Endodermal cell (in vitro differentiated cells): Measurements from ENCODE around the gene PIWIL1. TPM values are rescaled to one million over a fixed set of nuclear protein-coding genes. Genes with fewer than 3 reads are reported as not detected.
A peak's percentile ranks its signal among the peaks of the same experiment; 100 is the strongest.

ENCODE experiments used
- DNase-seq: peaks from one replicate; pipeline ENCODE4 v3.0.0-alpha.2; 2017
- H3K27ac ChIP-seq: 2 replicates; pipeline ENCODE4 v1.5.1; 2013; ENCODE audit warnings: mild to moderate bottlenecking, low read depth, low read length, moderate library complexity
- H3K27me3 ChIP-seq: 2 replicates; pipeline ENCODE4 v1.6.1; 2013; ENCODE audit warnings: mild to moderate bottlenecking, low read length, moderate library complexity; ENCODE audit not compliant: insufficient read depth, control insufficient read depth, poor library complexity, severe bottlenecking
- H3K36me3 ChIP-seq: 2 replicates; pipeline ENCODE4 v1.7.0; 2013; ENCODE audit warnings: mild to moderate bottlenecking, low read length, moderate library complexity; ENCODE audit not compliant: control insufficient read depth, insufficient read depth
- H3K4me1 ChIP-seq: one replicate; pipeline ENCODE4 v1.7.0; 2013; ENCODE audit warnings: low read length; ENCODE audit not compliant: control insufficient read depth, insufficient read depth
- H3K4me3 ChIP-seq: 2 replicates; pipeline ENCODE4 v1.5.1; 2013; ENCODE audit warnings: mild to moderate bottlenecking, low read length, moderate library complexity
- H3K9ac ChIP-seq: 2 replicates; pipeline ENCODE4 v1.6.1; 2013; ENCODE audit warnings: mild to moderate bottlenecking, low read length, moderate library complexity; ENCODE audit not compliant: poor library complexity, severe bottlenecking; ENCODE audit errors: extremely low read depth
- H3K9me3 ChIP-seq: 2 replicates; pipeline ENCODE4 v1.6.1; 2013; ENCODE audit warnings: mild to moderate bottlenecking, low read length, moderate library complexity; ENCODE audit not compliant: control insufficient read depth
- H3K27ac Mint-ChIP-seq: 2 replicates; pipeline ENCODE4 v1.8.0; 2020; ENCODE audit warnings: mixed read lengths
- H3K27me3 Mint-ChIP-seq: 2 replicates; pipeline ENCODE4 v1.8.0; 2021; ENCODE audit warnings: mild to moderate bottlenecking, mixed read lengths; ENCODE audit not compliant: insufficient read depth
- H3K36me3 Mint-ChIP-seq: 2 replicates; pipeline ENCODE4 v1.8.0; 2020; ENCODE audit warnings: low read depth, mixed read lengths
- H3K4me1 Mint-ChIP-seq: 2 replicates; pipeline ENCODE4 v1.8.0; 2020; ENCODE audit warnings: mixed read lengths
- H3K4me3 Mint-ChIP-seq: 2 replicates; pipeline ENCODE4 v1.8.0; 2020; ENCODE audit warnings: mild to moderate bottlenecking, moderate library complexity, mixed read lengths
- H3K9me3 Mint-ChIP-seq: 2 replicates; pipeline ENCODE4 v1.8.0; 2020; ENCODE audit warnings: mild to moderate bottlenecking, mixed read lengths
- WGBS, 2 experiments: methylation state at CpG; one replicate each; pipeline versions ENCODE4 v1.1.5 to v1.1.7; 2013; ENCODE audit warnings: missing lambda C conversion rate in 2 of 2, mixed read lengths in 1 of 2; ENCODE audit not compliant: insufficient coverage in 1 of 2, insufficient read length in 1 of 2; 5-methylcytosine and 5-hydroxymethylcytosine counted together
- total RNA-seq, 2 donors: library from RNA; stranded (reverse); fragmentation: NEBNext Ultra II Directional in 1 of 2; extraction: Animal tissue kit (Norgen Biotek cat#: 25700) in 1 of 2; gene quantifications; 2 replicates in 1 of 2; 3 replicates in 1 of 2; pipeline ENCODE4 v1.2.1, GENCODE V29; 2021
- TF ChIP-seq, protein P1 (sequence below): fragments of 200-600 bp; sonication (generic); conservative IDR thresholded peaks from 2 replicates; pipeline ENCODE4 v1.5.0; 2021; ENCODE audit warnings: antibody characterized with exemption, mild to moderate bottlenecking

PIWIL1 gene
- total RNA-seq, 2 donors from 2014 or later, result not detected

DNA sequence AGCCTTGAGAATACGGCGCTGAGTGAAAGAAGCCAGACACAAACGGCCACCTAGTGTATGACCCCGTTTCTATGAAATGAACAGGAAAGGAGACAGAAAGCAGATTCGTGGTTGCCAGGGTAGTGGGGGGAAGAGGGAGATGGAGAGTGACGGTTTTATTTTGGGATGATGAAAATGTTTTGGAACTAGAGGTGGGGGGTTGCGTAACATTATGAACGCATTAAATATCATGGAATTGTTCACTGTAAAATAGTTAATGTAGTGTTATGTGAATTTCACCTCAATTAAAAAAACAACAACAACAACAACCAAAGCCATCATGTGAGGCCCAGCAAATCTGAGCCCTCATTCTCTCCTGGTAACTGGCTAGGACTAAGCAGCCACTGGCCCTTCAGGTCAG lies 3.3 kb upstream of the PIWIL1 start:
- H3K36me3 Mint-ChIP-seq, result no peaks in the 10 kb centered on the region
- H3K27ac ChIP-seq, result no peak overlapping the region
- H3K4me3 Mint-ChIP-seq, result no peak overlapping the region
- no peak overlapping the region for H3K27ac Mint-ChIP-seq
- H3K4me3 ChIP-seq, result no peak overlapping the region
- peaks cover 73% of the 10 kb centered on the region for H3K27me3 Mint-ChIP-seq
- H3K9me3 Mint-ChIP-seq, result peaks cover 5% of the 10 kb centered on the region
- peaks cover 57% of the 10 kb centered on the region for H3K27me3 ChIP-seq
- WGBS, 2 experiments, result 91 to 96% methylated on average over 5 to 8 of the region's 8 CpGs
- H3K4me1 ChIP-seq, result no peaks in the 10 kb centered on the region
- H3K9me3 ChIP-seq, result no peaks in the 10 kb centered on the region
- TF ChIP-seq, protein P1, sequence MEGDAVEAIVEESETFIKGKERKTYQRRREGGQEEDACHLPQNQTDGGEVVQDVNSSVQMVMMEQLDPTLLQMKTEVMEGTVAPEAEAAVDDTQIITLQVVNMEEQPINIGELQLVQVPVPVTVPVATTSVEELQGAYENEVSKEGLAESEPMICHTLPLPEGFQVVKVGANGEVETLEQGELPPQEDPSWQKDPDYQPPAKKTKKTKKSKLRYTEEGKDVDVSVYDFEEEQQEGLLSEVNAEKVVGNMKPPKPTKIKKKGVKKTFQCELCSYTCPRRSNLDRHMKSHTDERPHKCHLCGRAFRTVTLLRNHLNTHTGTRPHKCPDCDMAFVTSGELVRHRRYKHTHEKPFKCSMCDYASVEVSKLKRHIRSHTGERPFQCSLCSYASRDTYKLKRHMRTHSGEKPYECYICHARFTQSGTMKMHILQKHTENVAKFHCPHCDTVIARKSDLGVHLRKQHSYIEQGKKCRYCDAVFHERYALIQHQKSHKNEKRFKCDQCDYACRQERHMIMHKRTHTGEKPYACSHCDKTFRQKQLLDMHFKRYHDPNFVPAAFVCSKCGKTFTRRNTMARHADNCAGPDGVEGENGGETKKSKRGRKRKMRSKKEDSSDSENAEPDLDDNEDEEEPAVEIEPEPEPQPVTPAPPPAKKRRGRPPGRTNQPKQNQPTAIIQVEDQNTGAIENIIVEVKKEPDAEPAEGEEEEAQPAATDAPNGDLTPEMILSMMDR, result no peak
- no peak for DNase-seq
- no peaks in the 10 kb centered on the region for H3K36me3 ChIP-seq
- H3K4me1 Mint-ChIP-seq, result no peaks in the 10 kb centered on the region
- H3K9ac ChIP-seq, result no peak overlapping the region

DNA sequence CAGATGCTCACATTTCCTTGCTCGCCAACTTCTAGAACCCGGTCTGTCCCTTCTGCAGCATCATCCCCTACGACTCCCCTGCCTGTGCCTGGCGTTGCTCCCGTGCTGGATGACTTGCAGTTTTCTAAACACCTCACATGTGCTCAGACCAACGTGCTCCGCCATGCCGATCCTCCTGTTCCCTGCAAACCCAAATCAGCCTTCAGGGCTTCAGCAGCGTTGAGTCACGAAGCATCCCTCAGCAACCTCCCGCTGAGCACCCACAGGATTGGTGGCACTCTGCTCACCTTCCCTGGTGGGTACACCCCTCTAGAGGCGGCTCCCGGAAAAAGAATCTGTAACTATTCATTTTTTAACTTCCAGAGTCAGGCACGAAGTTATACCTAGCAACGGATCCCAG lies 2.8 kb upstream of the PIWIL1 start:
- peaks cover 5% of the 10 kb centered on the region for H3K9me3 Mint-ChIP-seq
- Histone ChIP-seq H3K9ac (no peak overlapping the region), H3K9me3 (no peaks in the 10 kb centered on the region), H3K27ac (no peak overlapping the region), H3K27me3 (peaks cover 62% of the 10 kb centered on the region), H3K36me3 (no peaks in the 10 kb centered on the region), H3K4me3 (no peak overlapping the region), H3K4me1 (no peaks in the 10 kb centered on the region)
- TF ChIP-seq, protein P1, result no peak
- no peak overlapping the region for H3K27ac Mint-ChIP-seq
- DNase-seq, result peak; percentile 78
- H3K4me3 Mint-ChIP-seq, result no peak overlapping the region
- peaks cover 73% of the 10 kb centered on the region for H3K27me3 Mint-ChIP-seq
- WGBS, 2 experiments, result 57 to 68% methylated on average over 11 to 15 of the region's 15 CpGs
- H3K36me3 Mint-ChIP-seq, result no peaks in the 10 kb centered on the region
- H3K4me1 Mint-ChIP-seq, result peaks cover 3% of the 10 kb centered on the region

DNA sequence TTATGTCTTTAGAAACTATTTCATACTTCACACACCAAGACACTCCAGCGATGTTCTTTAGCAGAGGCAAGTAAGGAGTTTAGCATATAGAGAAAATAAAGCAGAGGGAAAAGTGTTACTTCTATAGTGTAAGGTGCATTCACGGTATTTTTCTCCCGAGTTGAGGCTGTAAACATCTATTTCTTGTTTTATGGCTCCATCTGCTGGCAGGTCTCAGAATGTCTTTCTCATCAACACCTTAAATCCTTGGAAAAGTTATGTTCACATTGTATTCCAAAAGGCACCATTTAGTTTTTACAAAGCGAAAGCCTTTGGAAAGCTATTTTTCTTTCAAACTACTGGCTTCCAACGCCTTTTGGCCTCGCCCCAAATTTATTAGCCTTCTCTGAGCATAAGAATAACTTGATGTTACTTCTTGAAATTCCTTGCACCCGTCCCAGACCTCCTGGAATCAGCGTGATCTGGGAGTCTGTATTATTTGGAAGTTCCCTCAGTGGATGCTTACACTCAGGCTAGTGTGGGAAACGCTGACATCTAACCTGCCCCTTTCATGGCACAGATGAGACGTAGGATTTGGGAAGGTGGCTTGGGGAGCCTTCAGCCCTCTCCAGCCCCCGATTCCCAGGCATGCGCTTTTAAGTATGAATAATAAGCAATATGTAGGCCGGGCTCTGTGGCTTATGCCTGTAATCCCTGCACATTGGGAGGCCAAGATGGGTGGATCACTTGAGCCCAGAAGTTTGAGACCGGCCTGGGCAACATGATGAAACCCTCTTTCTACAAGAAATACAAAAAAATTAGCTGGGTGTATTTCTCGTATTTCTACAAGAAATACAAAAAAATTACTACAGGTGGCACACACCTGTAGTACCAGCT lies 1.9 kb upstream of the PIWIL1 start:
- Histone ChIP-seq H3K9ac (no peak overlapping the region), H3K4me1 (no peaks in the 10 kb centered on the region), H3K9me3 (no peaks in the 10 kb centered on the region), H3K36me3 (no peaks in the 10 kb centered on the region), H3K4me3 (no peak overlapping the region), H3K27ac (no peak overlapping the region), H3K27me3 (peaks cover 70% of the 10 kb centered on the region)
- TF ChIP-seq, protein P1, result peak; percentile 87
- no peaks in the 10 kb centered on the region for H3K36me3 Mint-ChIP-seq
- H3K27ac Mint-ChIP-seq, result no peak overlapping the region
- H3K27me3 Mint-ChIP-seq, result peaks cover 73% of the 10 kb centered on the region
- DNase-seq, result peak; percentile 82
- H3K4me3 Mint-ChIP-seq, result no peak overlapping the region
- 51 to 56% methylated on average over 13 to 14 of the region's 15 CpGs for WGBS, 2 experiments
- H3K9me3 Mint-ChIP-seq, result peaks cover 5% of the 10 kb centered on the region
- H3K4me1 Mint-ChIP-seq, result peaks cover 3% of the 10 kb centered on the region
